A673 (cell line): ENCODE measurements around the gene NPAS2. TPM values are rescaled to one million over a fixed set of nuclear protein-coding genes. Genes with fewer than 3 reads are reported as not detected.

Experiments used
- BruUV-seq: library from RNA; stranded (reverse); fragments of 400-500 nt; replicated peaks from 2 replicates; lab custom pipeline; 2021; lab: Mats Ljungman, UMichigan
- CTCF ChIA-PET: fragments of 300-600 bp; sonication (Branson Sonifier 250); formaldehyde crosslinking; loops from one replicate; lab custom pipeline; 2022; ENCODE audit warnings: antibody characterized with exemption; lab: Charles Lee
- POLR2A ChIA-PET: fragments of 300-600 bp; sonication (Branson Sonifier 250); formaldehyde crosslinking; loops from one replicate; lab custom pipeline; 2022; ENCODE audit warnings: antibody characterized with exemption; ENCODE audit not compliant: low non-redundant PET; lab: Charles Lee
- DNase-seq: peaks from one replicate; pipeline ENCODE4 v3.0.0-alpha.2; 2015; ENCODE audit warnings: low spot score
- H3K27ac ChIP-seq: fragments of 200-600 bp; sonication (generic); 2 replicates; pipeline ENCODE4 v1.5.1; 2016; ENCODE audit warnings: mixed run types, low read depth, mild to moderate bottlenecking, mixed read lengths, antibody characterized with exemption, low read length; ENCODE audit not compliant: poor library complexity, severe bottlenecking
- H3K27me3 ChIP-seq: fragments of 200-600 bp; sonication (generic); replicated peaks from 2 replicates; pipeline ENCODE4 v1.6.1; 2017; ENCODE audit warnings: mixed run types, low read depth, mild to moderate bottlenecking, mixed read lengths, antibody characterized with exemption, low read length; ENCODE audit not compliant: insufficient read depth, poor library complexity
- H3K36me3 ChIP-seq: fragments of 200-600 bp; sonication (generic); 2 replicates; pipeline ENCODE4 v1.6.1; 2016; ENCODE audit warnings: mixed run types, mild to moderate bottlenecking, mixed read lengths, antibody characterized with exemption, low read length; ENCODE audit not compliant: insufficient read depth, poor library complexity, severe bottlenecking
- H3K4me1 ChIP-seq: fragments of 200-600 bp; sonication (generic); 2 replicates; pipeline ENCODE4 v1.6.1; 2017; ENCODE audit warnings: mixed run types, mild to moderate bottlenecking, mixed read lengths, antibody characterized with exemption, low read length; ENCODE audit not compliant: insufficient read depth, poor library complexity, severe bottlenecking
- H3K4me3 ChIP-seq: fragments of 200-600 bp; sonication (generic); 2 replicates; pipeline ENCODE4 v1.5.1; 2016; ENCODE audit warnings: low read depth, mixed run types, mild to moderate bottlenecking, mixed read lengths, low read length; ENCODE audit not compliant: poor library complexity, severe bottlenecking
- H3K9me3 ChIP-seq: fragments of 200-600 bp; sonication (generic); 2 replicates; pipeline ENCODE4 v1.6.1; 2016; ENCODE audit warnings: mixed run types, low read depth, mild to moderate bottlenecking, mixed read lengths, antibody characterized with exemption, low read length; ENCODE audit not compliant: poor library complexity, severe bottlenecking
- CTCF ChIP-seq: fragments of 300-800, 200-600 bp; sonication (generic); conservative IDR thresholded peaks from 2 replicates; pipeline ENCODE4 v1.5.1; 2017; ENCODE audit warnings: low read depth, mild to moderate bottlenecking, antibody characterized with exemption, low read length, moderate library complexity, mixed read lengths
- EZH2 ChIP-seq: fragments of 200-600 bp; sonication (generic); IDR thresholded peaks from 2 replicates; pipeline ENCODE4 v1.6.1; 2017; ENCODE audit warnings: borderline replicate concordance, low read depth, mild to moderate bottlenecking, mixed read lengths, antibody characterized with exemption, low read length; ENCODE audit not compliant: poor library complexity, severe bottlenecking
- intact Hi-C: fragments of 100-400 bp; cut with micrococcal nuclease; formaldehyde crosslinking; loops from one replicate; pipeline ENCODE4 v1.10.0; 2022; ENCODE audit not compliant: unreplicated experiment
- total RNA-seq: library from RNA; stranded (reverse); gene quantifications from 2 replicates; pipeline ENCODE4 v1.2.3, GENCODE V29; 2021

Gene NPAS2
- total RNA-seq, 1 experiment from 2014 or later: 9.4 TPM

GRCh38 chr2:100779908-100780202 is 40.1 kb upstream of the NPAS2 start:
- Histone ChIP-seq H3K36me3 (no peaks in the 10 kb centered on the region), H3K9me3 (no peaks in the 10 kb centered on the region), H3K27me3 (no peaks in the 10 kb centered on the region), H3K4me3 (no peak overlapping the region), H3K4me1 (no peaks in the 10 kb centered on the region), H3K27ac (no peak overlapping the region)
- TF ChIP-seq CTCF (no peak), EZH2 (no peak)
- ChIA-PET POLR2A (no interaction called here), CTCF (no interaction called here)
- BruUV-seq: no TSS peak
- DNase-seq: no peak
- intact Hi-C loops: no loop called here

- CTCF ChIA-PET: no interaction called here
- BruUV-seq: no TSS peak
- intact Hi-C loops: no loop called here
These were observed 39.5 kb upstream of the NPAS2 start for GRCh38 chr2:100780203-100781008.

GRCh38 chr2:100781009-100781325 is 39.0 kb upstream of the NPAS2 start:
- DNase-seq: no peak
- no peaks in the 10 kb centered on the region for H3K4me1 ChIP-seq
- no peaks in the 10 kb centered on the region for H3K9me3 ChIP-seq
- no TSS peak for BruUV-seq
- intact Hi-C loops: no loop called here
- TF ChIP-seq CTCF (no peak), EZH2 (no peak)
- ChIA-PET CTCF (no interaction called here), POLR2A (no interaction called here)
- no peak overlapping the region for H3K4me3 ChIP-seq
- no peak overlapping the region for H3K27ac ChIP-seq
- H3K27me3 ChIP-seq: no peaks in the 10 kb centered on the region
- no peaks in the 10 kb centered on the region for H3K36me3 ChIP-seq

More at GRCh38 chr2:100780203-100781008, 39.5 kb upstream of the NPAS2 start:
- POLR2A ChIA-PET: no interaction called here
- no peak for DNase-seq
- no peak overlapping the region for H3K27ac ChIP-seq
- no peaks in the 10 kb centered on the region for H3K9me3 ChIP-seq
- no peak overlapping the region for H3K4me3 ChIP-seq
- no peaks in the 10 kb centered on the region for H3K4me1 ChIP-seq
- no peaks in the 10 kb centered on the region for H3K36me3 ChIP-seq
- no peaks in the 10 kb centered on the region for H3K27me3 ChIP-seq
- TF ChIP-seq CTCF (no peak), EZH2 (no peak)
